SIG-M5 treated with dmso at 0.1 percent for 504 hours (cell line): Measurements from ENCODE around the gene TCOF1.

Experiments
- DNase-seq: peaks from one replicate; lab custom pipeline; 2025; ENCODE audit not compliant: unreplicated experiment; lab: John Stamatoyannopoulos, UW

Gene TCOF1, protein sequence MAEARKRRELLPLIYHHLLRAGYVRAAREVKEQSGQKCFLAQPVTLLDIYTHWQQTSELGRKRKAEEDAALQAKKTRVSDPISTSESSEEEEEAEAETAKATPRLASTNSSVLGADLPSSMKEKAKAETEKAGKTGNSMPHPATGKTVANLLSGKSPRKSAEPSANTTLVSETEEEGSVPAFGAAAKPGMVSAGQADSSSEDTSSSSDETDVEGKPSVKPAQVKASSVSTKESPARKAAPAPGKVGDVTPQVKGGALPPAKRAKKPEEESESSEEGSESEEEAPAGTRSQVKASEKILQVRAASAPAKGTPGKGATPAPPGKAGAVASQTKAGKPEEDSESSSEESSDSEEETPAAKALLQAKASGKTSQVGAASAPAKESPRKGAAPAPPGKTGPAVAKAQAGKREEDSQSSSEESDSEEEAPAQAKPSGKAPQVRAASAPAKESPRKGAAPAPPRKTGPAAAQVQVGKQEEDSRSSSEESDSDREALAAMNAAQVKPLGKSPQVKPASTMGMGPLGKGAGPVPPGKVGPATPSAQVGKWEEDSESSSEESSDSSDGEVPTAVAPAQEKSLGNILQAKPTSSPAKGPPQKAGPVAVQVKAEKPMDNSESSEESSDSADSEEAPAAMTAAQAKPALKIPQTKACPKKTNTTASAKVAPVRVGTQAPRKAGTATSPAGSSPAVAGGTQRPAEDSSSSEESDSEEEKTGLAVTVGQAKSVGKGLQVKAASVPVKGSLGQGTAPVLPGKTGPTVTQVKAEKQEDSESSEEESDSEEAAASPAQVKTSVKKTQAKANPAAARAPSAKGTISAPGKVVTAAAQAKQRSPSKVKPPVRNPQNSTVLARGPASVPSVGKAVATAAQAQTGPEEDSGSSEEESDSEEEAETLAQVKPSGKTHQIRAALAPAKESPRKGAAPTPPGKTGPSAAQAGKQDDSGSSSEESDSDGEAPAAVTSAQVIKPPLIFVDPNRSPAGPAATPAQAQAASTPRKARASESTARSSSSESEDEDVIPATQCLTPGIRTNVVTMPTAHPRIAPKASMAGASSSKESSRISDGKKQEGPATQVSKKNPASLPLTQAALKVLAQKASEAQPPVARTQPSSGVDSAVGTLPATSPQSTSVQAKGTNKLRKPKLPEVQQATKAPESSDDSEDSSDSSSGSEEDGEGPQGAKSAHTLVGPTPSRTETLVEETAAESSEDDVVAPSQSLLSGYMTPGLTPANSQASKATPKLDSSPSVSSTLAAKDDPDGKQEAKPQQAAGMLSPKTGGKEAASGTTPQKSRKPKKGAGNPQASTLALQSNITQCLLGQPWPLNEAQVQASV (N-terminal part only)

DNA sequence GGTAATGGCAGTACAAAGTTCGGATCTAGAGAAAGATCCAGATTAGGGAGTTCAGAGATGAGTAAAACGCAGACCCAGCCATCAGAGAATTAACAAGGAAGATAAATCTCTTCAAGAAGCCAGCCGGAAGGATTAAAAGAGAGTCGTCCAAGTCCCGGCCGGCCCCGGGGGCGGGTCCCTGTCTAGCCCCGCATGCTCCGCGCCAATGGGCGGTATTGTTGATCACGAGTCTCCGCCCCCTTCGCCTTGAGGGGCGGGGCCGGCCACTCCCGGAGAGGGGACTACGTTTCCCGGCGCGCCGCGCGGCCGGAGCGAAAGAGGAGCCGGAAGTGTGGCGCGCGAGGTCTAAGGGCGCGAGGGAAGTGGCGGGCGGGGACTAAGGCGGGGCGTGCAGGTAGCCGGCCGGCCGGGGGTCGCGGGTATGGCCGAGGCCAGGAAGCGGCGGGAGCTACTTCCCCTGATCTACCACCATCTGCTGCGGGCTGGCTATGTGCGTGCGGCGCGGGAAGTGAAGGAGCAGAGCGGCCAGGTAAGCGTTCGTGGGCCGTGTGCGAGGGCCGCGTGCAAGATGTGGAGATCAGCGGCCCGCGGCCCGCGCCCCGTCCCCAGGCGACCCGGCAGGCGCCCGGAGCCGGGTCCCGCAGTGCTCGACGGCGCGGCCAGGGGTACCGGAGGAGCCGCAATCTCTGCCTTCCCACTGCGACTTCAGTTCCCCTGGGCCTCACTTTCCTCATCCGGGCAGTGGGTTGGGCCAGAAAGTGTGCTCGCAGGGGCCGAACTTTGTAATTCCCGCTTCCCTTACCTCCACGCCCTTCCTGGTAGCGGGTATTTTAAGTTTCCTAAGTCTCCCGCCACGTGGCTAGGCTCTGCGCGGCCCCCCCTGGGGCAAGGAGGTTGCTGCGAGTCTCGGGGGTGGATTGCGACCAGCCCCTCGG, at the start of gene TCOF1:
TCOF1 (plus strand) TSS at position 372 of the 935 bp plus-strand sequence; CDS start at position 422, 50 bp downstream.
- peak; percentile 90 for DNase-seq

- DNase-seq, result no peak
Measured at GRCh38 chr5:150309101-150309885, 48.2 kb upstream of the TCOF1 start.

GRCh38 chr5:150309886-150310239, 47.6 kb upstream of the TCOF1 start:
- no peak for DNase-seq

DNA sequence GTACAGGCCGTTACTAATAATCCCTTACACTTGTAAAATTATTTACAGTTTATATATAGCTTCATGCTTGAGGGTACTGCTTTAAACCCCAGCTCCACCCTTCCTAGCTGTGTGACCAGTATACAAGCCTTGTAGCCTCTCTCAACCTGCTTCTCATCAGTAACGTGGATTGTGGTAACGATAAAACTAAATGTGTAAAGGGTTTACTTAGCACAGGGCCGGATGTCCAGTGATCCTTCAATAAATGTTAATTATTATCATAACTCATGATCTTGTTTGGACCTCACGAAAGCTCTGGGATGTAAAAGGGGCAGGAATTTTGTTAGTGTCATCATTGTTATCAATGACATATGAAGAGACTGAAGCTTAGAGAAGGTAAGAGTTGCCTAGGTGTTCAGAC, 47.3 kb upstream of the TCOF1 start:
- DNase-seq, result no peak

DNA sequence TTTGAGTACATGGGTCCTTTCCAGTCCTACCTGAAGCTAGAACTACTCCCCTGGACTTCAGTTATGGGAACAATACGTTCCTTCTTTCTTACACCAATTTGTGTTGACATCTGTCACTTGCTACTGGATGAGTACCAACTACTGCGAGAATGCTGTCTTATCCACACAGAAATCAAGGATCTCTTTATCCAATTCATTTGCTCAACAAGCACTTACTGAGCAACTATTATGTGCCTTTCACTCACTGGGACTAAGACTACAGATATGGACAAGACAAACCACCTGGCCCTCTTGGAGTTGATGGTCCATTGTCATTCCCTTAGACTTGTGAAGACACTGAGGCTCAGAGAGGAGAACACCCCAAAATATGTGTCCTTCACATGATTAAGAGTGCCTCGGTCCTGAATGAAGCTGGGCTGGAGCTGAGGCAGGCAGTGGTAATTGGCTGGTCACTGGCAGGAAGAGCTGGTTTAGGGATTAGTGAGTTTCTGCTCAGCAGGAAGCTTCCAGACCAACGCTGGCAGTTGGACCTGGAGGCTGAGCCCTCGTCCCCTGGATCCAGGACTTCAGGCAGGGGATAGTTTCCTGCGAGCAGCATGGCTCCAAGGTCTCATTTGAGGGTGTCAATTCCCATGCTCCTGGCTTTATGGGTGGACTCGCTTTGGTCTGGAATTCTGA, 46.3 kb upstream of the TCOF1 start:
- no peak for DNase-seq

DNA sequence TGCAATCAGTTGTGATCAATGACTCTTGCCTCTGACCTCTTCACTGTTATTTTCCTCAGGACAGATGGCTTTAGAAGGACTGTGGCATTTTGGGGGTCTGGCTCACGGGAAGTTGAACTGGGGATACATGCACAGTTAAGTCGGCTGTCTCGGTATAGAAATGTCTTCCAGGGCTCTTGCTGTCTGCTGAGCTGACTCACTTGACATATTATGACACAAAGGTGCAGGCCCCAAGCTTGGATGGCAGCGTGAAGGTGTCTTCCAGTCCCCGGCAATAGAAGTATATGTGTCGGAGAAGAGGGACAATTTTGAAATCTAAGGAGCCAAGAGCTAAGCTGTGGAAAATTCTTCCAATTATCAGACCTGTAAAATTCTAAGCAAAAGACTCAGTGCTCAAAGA, 45.0 kb upstream of the TCOF1 start:
- no peak for DNase-seq

DNA sequence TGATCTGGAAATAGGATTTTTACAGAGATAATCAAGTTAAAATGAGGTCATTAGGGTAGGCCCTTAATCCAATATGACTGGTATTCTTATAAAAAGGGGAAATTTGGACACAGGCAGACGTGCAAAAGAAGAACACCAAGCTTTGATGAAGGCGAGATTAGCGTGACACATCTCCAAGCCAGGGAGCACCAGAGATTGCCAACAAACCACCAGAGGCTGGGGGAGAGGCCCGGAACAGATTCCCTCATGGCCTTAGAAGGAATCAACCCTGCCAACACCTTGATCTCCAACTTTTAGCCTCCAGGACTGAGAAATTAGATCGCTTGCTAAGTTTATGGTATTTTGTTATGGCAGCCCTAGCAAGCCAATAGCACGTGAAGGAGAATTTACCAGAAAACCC, 44.0 kb upstream of the TCOF1 start:
- DNase-seq, result no peak

GRCh38 chr5:150313921-150314716, 43.4 kb upstream of the TCOF1 start:
- DNase-seq, result no peak

- no peak for DNase-seq
Measured at GRCh38 chr5:150315245-150315644, 42.3 kb upstream of the TCOF1 start.

DNA sequence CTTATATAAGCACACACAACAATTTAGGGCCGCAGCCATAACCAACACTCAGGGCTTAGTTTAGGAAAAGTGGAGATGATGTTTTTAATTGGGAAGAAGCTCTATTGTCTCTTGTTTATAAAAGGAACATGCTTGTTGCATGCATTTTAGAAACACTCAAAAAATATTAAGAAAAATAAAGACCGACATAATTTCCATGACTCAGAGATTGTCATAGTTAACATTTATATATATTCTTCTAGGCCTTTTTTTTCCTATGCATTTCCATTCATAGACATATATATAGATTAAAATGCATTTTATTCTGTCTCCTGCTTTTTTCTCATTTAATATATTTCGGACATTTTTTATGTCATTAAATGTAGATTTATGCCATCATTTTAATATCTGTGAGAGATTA, 41.2 kb upstream of the TCOF1 start:
- no peak for DNase-seq

GRCh38 chr5:150317048-150318003, 40.2 kb upstream of the TCOF1 start:
- DNase-seq, result no peak

- DNase-seq, result no peak
Measured at GRCh38 chr5:150318613-150319483, 38.6 kb upstream of the TCOF1 start.

GRCh38 chr5:150319484-150319790, 38.1 kb upstream of the TCOF1 start:
- no peak for DNase-seq

- DNase-seq, result no peak
Measured at GRCh38 chr5:150320044-150320613, 37.4 kb upstream of the TCOF1 start.

- no peak for DNase-seq
Measured at GRCh38 chr5:150321211-150321610, 36.3 kb upstream of the TCOF1 start.

GRCh38 chr5:150321784-150322183, 35.7 kb upstream of the TCOF1 start:
- no peak for DNase-seq
